Measurements from ENCODE around the gene DOCK3.

DOCK3 gene

GRCh38 chr3:51330046-51330445 lies 655.3 kb downstream of the DOCK3 start:
- TF ChIP-seq TSHZ2 (CRISPR knock-in tag; IDR thresholded peaks at IDR 0.05) (no peak), OSR1 (CRISPR knock-in tag; IDR thresholded peaks at IDR 0.05) (no peak), SNAI2 (CRISPR knock-in tag; IDR thresholded peaks at IDR 0.05) (no peak), ISL1 (CRISPR knock-in tag; IDR thresholded peaks at IDR 0.05) (no peak), PPARA (CRISPR knock-in tag; IDR thresholded peaks at IDR 0.05; ENCODE audit: borderline replicate concordance) (no peak), GLIS3 (CRISPR knock-in tag; IDR thresholded peaks at IDR 0.05) (no peak), ARNTL (CRISPR knock-in tag; IDR thresholded peaks at IDR 0.05; ENCODE audit: borderline replicate concordance, low read depth) (no peak), ZNF70 (CRISPR knock-in tag; IDR thresholded peaks at IDR 0.05) (no peak), ZC3H10 (CRISPR knock-in tag; IDR thresholded peaks at IDR 0.05) (no peak), TCF4 (CRISPR knock-in tag; IDR thresholded peaks at IDR 0.05; ENCODE audit: borderline replicate concordance) (no peak), ZFP3 (CRISPR knock-in tag; IDR thresholded peaks at IDR 0.05) (no peak), TOX (CRISPR knock-in tag; IDR thresholded peaks at IDR 0.05; ENCODE audit: borderline replicate concordance) (no peak), RARB (CRISPR knock-in tag; IDR thresholded peaks at IDR 0.05) (no peak), POU6F1 (CRISPR knock-in tag; IDR thresholded peaks at IDR 0.05; ENCODE audit: borderline replicate concordance, low read depth) (no peak), CREB5 (CRISPR knock-in tag; IDR thresholded peaks at IDR 0.05; ENCODE audit: low read depth) (no peak)
- ATAC-seq: no peak

- ATAC-seq: no peak
- TF ChIP-seq CSDC2 (CRISPR knock-in tag; IDR thresholded peaks at IDR 0.05) (no peak), ZNF8 (CRISPR knock-in tag; IDR thresholded peaks at IDR 0.05) (no peak), ISL1 (CRISPR knock-in tag; IDR thresholded peaks at IDR 0.05) (no peak), TOX (CRISPR knock-in tag; IDR thresholded peaks at IDR 0.05; ENCODE audit: borderline replicate concordance) (no peak), POU6F1 (CRISPR knock-in tag; IDR thresholded peaks at IDR 0.05; ENCODE audit: borderline replicate concordance, low read depth) (no peak), OSR1 (CRISPR knock-in tag; IDR thresholded peaks at IDR 0.05) (no peak)
Measured at GRCh38 chr3:51332156-51332555, 657.4 kb downstream of the DOCK3 start.

GRCh38 chr3:51333021-51333420 lies 658.3 kb downstream of the DOCK3 start:
- TF ChIP-seq CSRNP3 (CRISPR knock-in tag; IDR thresholded peaks at IDR 0.05) (no peak), ESRRG (CRISPR knock-in tag; IDR thresholded peaks at IDR 0.05) (no peak), ZNF565 (CRISPR knock-in tag; conservative IDR thresholded peaks at IDR 0.05; ENCODE audit: low read depth) (no peak), TOX (CRISPR knock-in tag; IDR thresholded peaks at IDR 0.05; ENCODE audit: borderline replicate concordance) (no peak), SNAI2 (CRISPR knock-in tag; IDR thresholded peaks at IDR 0.05) (no peak), POU6F1 (CRISPR knock-in tag; IDR thresholded peaks at IDR 0.05; ENCODE audit: borderline replicate concordance, low read depth) (no peak), TCF4 (CRISPR knock-in tag; IDR thresholded peaks at IDR 0.05; ENCODE audit: borderline replicate concordance) (no peak), PATZ1 (CRISPR knock-in tag; IDR thresholded peaks at IDR 0.05; ENCODE audit: borderline replicate concordance) (no peak), CREB5 (CRISPR knock-in tag; IDR thresholded peaks at IDR 0.05; ENCODE audit: low read depth) (no peak), ZFP30 (CRISPR knock-in tag; IDR thresholded peaks at IDR 0.05) (no peak), ZNF70 (CRISPR knock-in tag; IDR thresholded peaks at IDR 0.05) (no peak)

More at GRCh38 chr3:51333021-51333420, 658.3 kb downstream of the DOCK3 start:
- no peak for ATAC-seq
